Activated CD8-positive, alpha-beta memory T cell treated with anti-CD3 and anti-CD28 coated beads, Interleukin-2, amount 10 ng/mL, durations not matched to agents 7 days and 5 days (primary cell): Measurements from ENCODE around the gene S100A14. TPM values are rescaled to one million over a fixed set of nuclear protein-coding genes. Genes with fewer than 3 reads are reported as not detected.
"Not testable (repeated sequence)": the region's sequence is repeated elsewhere in the genome, so short reads cannot be mapped to it uniquely, and the experiment has no call there.

Experiments used
- ATAC-seq: fragments of 150-1000 bp; cut with Tn5 transposase; one replicate; pipeline ENCODE4 v1.10.0; 2021; ENCODE audit warnings: moderate library complexity
- CTCF ChIA-PET: fragments of 350-600 bp; sonication (Branson Sonifier 250); formaldehyde crosslinking; loops from one replicate; lab custom pipeline; 2021; ENCODE audit warnings: antibody characterized with exemption; lab: Charles Lee
- DNase-seq: peaks from one replicate; pipeline ENCODE4 v3.0.0-alpha.2; 2020
- H3K27ac Mint-ChIP-seq: one replicate; pipeline ENCODE4 v1.8.0; 2021; ENCODE audit warnings: mild to moderate bottlenecking, mixed read lengths
- H3K27me3 Mint-ChIP-seq: one replicate; pipeline ENCODE4 v1.8.0; 2021; ENCODE audit warnings: mixed read lengths
- H3K36me3 Mint-ChIP-seq: one replicate; pipeline ENCODE4 v1.8.0; 2021; ENCODE audit warnings: mild to moderate bottlenecking, mixed read lengths
- H3K4me1 Mint-ChIP-seq: one replicate; pipeline ENCODE4 v1.8.0; 2021; ENCODE audit warnings: mixed read lengths
- H3K4me3 Mint-ChIP-seq: one replicate; pipeline ENCODE4 v1.8.0; 2021; ENCODE audit warnings: mild to moderate bottlenecking, moderate library complexity, mixed read lengths
- H3K9me3 Mint-ChIP-seq: one replicate; pipeline ENCODE4 v1.8.0; 2022; ENCODE audit warnings: low read depth, mixed read lengths
- total RNA-seq, 2 experiments: library from RNA; stranded (reverse); gene quantifications; one replicate each; pipeline ENCODE4 v1.2.3, GENCODE V29; 2021

Gene S100A14
- total RNA-seq, 2 experiments from 2014 or later = not detected

DNA sequence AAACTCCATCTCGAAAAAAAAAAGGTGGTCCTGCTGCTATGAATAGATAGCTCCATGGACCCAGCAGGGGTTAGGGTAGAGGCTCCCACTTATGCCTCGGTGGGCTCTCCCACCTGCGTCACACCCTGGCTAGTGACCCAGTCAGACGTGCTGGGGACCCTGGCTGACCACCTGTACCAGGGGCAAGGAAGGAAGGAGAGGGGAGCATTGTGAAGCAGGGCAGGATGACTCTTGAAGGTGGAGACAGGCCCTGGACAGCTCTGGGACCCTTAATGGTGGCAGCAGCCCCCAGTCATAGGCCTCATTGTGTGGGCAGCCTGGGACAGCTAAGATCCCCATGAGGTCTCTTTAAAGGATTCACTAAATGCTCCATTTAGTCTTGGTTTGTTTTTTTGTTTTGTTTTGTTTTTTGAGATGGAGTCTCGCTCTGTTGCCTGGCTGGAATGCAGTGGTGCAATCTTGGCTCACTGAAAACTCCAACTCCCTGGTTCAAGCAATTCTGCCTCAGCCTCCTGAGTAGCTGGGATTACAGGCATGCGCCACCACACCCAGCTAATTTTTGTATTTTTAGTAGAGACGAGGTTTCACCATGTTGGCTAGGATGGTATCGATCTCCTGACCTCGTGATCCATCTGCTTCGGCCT is 32.0 kb upstream of the S100A14 start:
- no peak for DNase-seq
- peaks cover 36% of the 10 kb centered on the region for H3K36me3 Mint-ChIP-seq
- H3K27ac Mint-ChIP-seq = no peak overlapping the region
- H3K9me3 Mint-ChIP-seq = no peaks in the 10 kb centered on the region
- peaks cover 28% of the 10 kb centered on the region for H3K4me1 Mint-ChIP-seq
- CTCF ChIA-PET = no interaction called here
- no peak overlapping the region for H3K4me3 Mint-ChIP-seq
- no peaks in the 10 kb centered on the region for H3K27me3 Mint-ChIP-seq
- no peak for ATAC-seq

GRCh38 chr1:153647346-153647714 is 31.2 kb upstream of the S100A14 start:
- Mint-ChIP-seq H3K4me3 (no peak overlapping the region), H3K36me3 (peaks cover 43% of the 10 kb centered on the region), H3K27ac (no peak overlapping the region), H3K9me3 (no peaks in the 10 kb centered on the region), H3K4me1 (peaks cover 30% of the 10 kb centered on the region), H3K27me3 (no peaks in the 10 kb centered on the region)
- ATAC-seq = no peak
- DNase-seq = no peak
- CTCF ChIA-PET = interaction anchor here (0.9 to 1.7 kb wide), 2 partner anchors 10 to 114 kb away, joined by 3 to 5 read pairs; no protein-coding TSS in a partner anchor

DNA sequence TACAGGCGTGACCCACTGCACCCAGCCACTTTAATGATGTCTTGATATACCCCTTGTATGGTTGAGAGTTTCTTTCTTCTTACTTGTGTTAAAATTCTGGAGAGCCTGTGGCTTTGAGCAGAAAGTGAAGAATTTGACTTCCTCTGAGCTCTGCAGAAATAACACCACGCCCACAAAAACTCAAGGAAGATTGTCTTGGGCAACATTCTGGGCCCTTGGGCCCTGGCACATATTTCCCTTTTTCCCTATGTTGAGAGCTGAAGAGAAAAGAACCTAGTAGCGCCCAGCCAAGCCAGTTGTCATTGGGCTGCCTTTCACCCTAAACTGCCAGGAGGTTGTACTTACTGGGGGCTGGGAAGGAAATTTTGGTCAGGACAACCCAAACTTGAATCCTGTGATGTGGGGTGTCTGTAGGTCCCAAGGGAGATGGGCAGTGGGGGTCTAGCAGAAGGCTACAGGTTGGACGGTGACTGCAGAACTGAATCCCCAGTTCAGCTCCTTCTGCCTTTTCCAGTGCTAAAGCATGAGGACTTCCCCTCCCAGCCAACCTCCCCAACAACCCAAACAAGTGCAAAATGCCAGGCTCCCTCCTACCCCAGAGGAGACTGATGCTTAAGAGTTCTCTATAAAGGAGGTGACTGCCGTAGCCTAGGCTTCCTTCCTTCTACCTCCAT is 30.7 kb upstream of the S100A14 start:
- DNase-seq = no peak
- Mint-ChIP-seq H3K27me3 (no peaks in the 10 kb centered on the region), H3K9me3 (no peaks in the 10 kb centered on the region), H3K27ac (peak overlapping the region; percentile 63), H3K4me1 (peaks cover 33% of the 10 kb centered on the region), H3K36me3 (peaks cover 46% of the 10 kb centered on the region), H3K4me3 (no peak overlapping the region)
- no peak for ATAC-seq
- CTCF ChIA-PET = interaction anchor here (0.9 to 1.7 kb wide), 2 partner anchors 10 to 113 kb away, joined by 3 to 5 read pairs; no protein-coding TSS in a partner anchor

GRCh38 chr1:153643816-153644215 is 27.7 kb upstream of the S100A14 start:
- Mint-ChIP-seq H3K27me3 (no peaks in the 10 kb centered on the region), H3K4me3 (no peak overlapping the region), H3K27ac (no peak overlapping the region), H3K36me3 (peaks cover 64% of the 10 kb centered on the region), H3K9me3 (no peaks in the 10 kb centered on the region), H3K4me1 (peaks cover 29% of the 10 kb centered on the region)
- CTCF ChIA-PET = interaction anchor here (1.0 to 1.6 kb wide), 3 partner anchors 9 to 36 kb away, joined by 3 to 6 read pairs (median 5); partner anchors contain the start of gene CHTOP
- ATAC-seq = no peak
- no peak for DNase-seq

GRCh38 chr1:153643100-153643499 is 27.0 kb upstream of the S100A14 start:
- Mint-ChIP-seq H3K4me3 (no peak overlapping the region), H3K9me3 (no peaks in the 10 kb centered on the region), H3K27ac (no peak overlapping the region), H3K4me1 (peaks cover 29% of the 10 kb centered on the region), H3K36me3 (peaks cover 69% of the 10 kb centered on the region), H3K27me3 (no peaks in the 10 kb centered on the region)
- CTCF ChIA-PET = interaction anchor here (0.9 to 1.6 kb wide), 4 partner anchors 9 to 37 kb away, joined by 3 to 6 read pairs (median 4); partner anchors contain the start of gene CHTOP
- no peak for DNase-seq
- no peak for ATAC-seq

DNA sequence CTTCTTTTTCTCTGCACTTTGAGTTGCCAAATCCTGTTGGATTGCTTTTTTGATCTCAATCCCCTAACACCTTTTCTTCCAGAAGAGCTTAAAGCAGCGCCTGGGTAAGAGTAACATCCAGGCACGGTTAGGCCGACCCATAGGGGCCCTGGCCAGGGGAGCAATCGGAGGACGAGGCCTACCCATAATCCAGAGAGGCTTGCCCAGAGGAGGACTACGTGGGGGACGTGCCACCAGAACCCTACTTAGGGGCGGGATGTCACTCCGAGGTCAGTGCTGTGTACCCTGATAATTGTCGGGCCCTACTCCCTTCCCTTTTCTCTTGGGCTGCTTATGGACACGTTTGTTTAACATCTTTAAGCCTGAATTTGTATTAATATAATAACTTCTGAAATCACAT is 26.0 kb upstream of the S100A14 start:
- ATAC-seq (no peak), DNase-seq (no peak)
- H3K4me3 Mint-ChIP-seq = no peak overlapping the region
- H3K36me3 Mint-ChIP-seq = peaks cover 70% of the 10 kb centered on the region
- H3K27me3 Mint-ChIP-seq = no peaks in the 10 kb centered on the region
- CTCF ChIA-PET = interaction anchor here (1.4 kb wide), 1 partner anchor 8 kb away, joined by 5 read pairs; the partner anchor contains the start of gene CHTOP
- no peaks in the 10 kb centered on the region for H3K9me3 Mint-ChIP-seq
- H3K27ac Mint-ChIP-seq = no peak overlapping the region
- H3K4me1 Mint-ChIP-seq = peaks cover 31% of the 10 kb centered on the region

DNA sequence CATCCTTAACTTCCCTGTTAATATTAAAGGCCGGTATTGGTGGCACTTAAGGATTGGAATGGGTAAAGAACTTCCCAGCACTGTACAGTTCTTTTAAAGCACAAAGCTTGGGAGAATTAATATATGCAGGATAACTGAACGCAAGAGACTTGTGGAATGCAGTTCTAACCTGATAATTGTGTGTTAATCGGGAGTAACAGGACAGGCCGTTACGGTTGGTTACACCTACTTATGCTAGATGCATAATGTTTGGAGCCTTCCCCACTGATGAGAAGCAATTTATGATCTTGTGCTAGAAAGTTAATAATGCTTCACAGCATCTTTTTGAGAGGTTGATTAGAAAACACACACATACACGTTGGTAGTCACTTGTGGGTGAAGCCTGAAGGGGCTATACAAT is 24.7 kb upstream of the S100A14 start:
- Mint-ChIP-seq H3K27ac (no peak overlapping the region), H3K4me3 (no peak overlapping the region), H3K27me3 (no peaks in the 10 kb centered on the region), H3K36me3 (peaks cover 73% of the 10 kb centered on the region), H3K9me3 (no peaks in the 10 kb centered on the region), H3K4me1 (peaks cover 32% of the 10 kb centered on the region)
- CTCF ChIA-PET = no interaction called here
- no peak for ATAC-seq
- DNase-seq = no peak

DNA sequence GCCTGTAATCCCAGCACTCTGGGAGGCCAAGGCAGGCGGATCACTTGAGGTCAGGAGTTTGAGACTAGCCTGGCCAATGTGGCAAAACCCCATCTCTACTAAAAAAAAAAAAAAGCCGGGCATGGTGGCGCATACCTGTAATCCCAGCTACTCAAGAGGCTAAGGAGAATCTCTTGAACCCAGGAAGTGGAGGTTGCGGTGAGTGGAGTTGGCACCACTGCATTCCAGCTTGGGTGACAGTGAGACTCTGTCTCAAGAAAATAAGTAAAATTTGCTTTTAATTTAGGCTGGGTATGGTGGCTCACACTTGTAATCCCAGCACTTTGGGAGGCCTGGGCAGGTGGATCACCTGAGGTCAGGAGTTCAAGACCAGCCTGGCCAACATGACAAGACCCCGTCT is 24.1 kb upstream of the S100A14 start:
- H3K36me3 Mint-ChIP-seq = peaks cover 68% of the 10 kb centered on the region
- DNase-seq, ATAC-seq, H3K9me3 Mint-ChIP-seq, H3K27ac Mint-ChIP-seq, CTCF ChIA-PET, H3K4me3 Mint-ChIP-seq, H3K27me3 Mint-ChIP-seq: not testable (repeated sequence)
- peaks cover 31% of the 10 kb centered on the region for H3K4me1 Mint-ChIP-seq

DNA sequence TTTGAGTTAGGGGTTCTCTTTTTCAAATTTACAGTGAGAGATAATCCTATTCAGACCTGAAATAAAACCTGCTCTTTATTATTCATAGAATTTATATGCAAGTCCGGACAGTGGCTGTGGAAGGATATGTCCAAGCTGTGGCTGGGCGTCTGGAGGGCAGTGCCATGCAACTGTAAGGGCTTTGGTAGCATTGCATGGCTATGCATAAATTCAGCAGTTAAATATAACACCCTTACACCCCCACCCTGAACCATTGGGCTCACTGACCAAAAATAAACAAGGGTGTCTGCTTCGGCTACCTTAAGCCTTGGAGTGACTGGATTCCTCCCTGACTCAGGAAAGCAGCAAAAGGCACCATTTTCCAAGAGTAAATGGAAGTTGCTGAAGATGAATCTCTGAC is 23.2 kb upstream of the S100A14 start:
- H3K27ac Mint-ChIP-seq = no peak overlapping the region
- H3K36me3 Mint-ChIP-seq = peaks cover 65% of the 10 kb centered on the region
- no peaks in the 10 kb centered on the region for H3K27me3 Mint-ChIP-seq
- H3K4me1 Mint-ChIP-seq = peaks cover 34% of the 10 kb centered on the region
- DNase-seq (no peak), ATAC-seq (no peak)
- H3K9me3 Mint-ChIP-seq = no peaks in the 10 kb centered on the region
- H3K4me3 Mint-ChIP-seq = no peak overlapping the region
- CTCF ChIA-PET = no interaction called here

GRCh38 chr1:153638261-153638660 is 22.1 kb upstream of the S100A14 start:
- peaks cover 34% of the 10 kb centered on the region for H3K4me1 Mint-ChIP-seq
- H3K4me3 Mint-ChIP-seq = no peak overlapping the region
- no peaks in the 10 kb centered on the region for H3K9me3 Mint-ChIP-seq
- DNase-seq (no peak), ATAC-seq (no peak)
- H3K36me3 Mint-ChIP-seq = peaks cover 58% of the 10 kb centered on the region
- CTCF ChIA-PET = interaction anchor here (1.2 to 1.4 kb wide), 3 partner anchors 11 to 128 kb away, joined by 3 to 5 read pairs (median 4); partner anchors contain the start of gene S100A13
- H3K27me3 Mint-ChIP-seq = no peaks in the 10 kb centered on the region
- no peak overlapping the region for H3K27ac Mint-ChIP-seq

DNA sequence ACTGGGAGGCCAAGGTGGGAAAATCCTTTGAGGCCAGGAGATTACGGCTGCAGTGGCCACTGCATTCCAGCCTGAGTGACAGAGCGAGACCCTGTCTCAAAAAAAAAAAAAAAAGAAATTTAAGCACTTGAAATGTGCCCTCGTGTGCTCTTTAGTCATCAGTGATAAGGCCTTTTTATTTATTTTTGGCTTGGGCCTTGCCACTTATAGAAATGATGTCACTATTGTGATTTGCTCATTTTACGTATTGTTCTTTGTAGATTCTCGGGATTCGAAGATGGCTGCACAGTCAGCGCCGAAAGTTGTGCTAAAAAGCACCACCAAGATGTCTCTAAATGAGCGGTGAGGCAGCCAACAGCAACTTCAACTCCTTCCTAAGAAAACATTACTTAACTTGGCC is 20.2 kb upstream of the S100A14 start:
- Mint-ChIP-seq H3K36me3 (peaks cover 49% of the 10 kb centered on the region), H3K4me3 (no peak overlapping the region), H3K4me1 (peaks cover 42% of the 10 kb centered on the region), H3K9me3 (no peaks in the 10 kb centered on the region), H3K27me3 (no peaks in the 10 kb centered on the region), H3K27ac (peak overlapping the region; percentile 100)
- no peak for ATAC-seq
- no peak for DNase-seq
- CTCF ChIA-PET = interaction anchor here (1.6 kb wide), 1 partner anchor 10 kb away, joined by 5 read pairs; no protein-coding TSS in a partner anchor

DNA sequence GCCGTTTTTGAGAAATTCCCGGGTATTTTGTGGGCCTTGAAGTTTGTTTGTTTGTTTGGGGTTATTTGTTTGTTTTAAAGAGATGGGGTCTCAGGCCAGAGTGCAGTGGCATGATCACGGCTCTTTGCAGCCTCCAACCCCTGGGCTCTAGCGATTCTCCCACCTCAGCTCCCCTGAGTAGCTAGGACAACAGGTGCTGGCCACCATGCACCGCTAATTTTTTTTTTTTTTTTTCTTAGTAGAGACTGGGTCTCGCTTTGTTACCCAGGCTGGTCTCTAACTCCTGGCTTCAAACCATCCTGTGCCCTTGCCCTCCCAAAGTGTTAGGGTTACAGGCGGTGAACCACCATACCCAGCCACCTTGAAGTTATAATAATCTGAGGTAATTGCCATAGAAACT is 19.7 kb upstream of the S100A14 start:
- ATAC-seq (no peak), DNase-seq (no peak)
- CTCF ChIA-PET = interaction anchor here (1.5 to 3.6 kb wide), 7 partner anchors 8 to 351 kb away, joined by 4 to 26 read pairs (median 13); no protein-coding TSS in a partner anchor
- peaks cover 45% of the 10 kb centered on the region for H3K36me3 Mint-ChIP-seq
- H3K27me3 Mint-ChIP-seq = no peaks in the 10 kb centered on the region
- peak overlapping the region; percentile 99 for H3K4me3 Mint-ChIP-seq
- peak overlapping the region; percentile 100 for H3K27ac Mint-ChIP-seq
- H3K9me3 Mint-ChIP-seq = no peaks in the 10 kb centered on the region
- H3K4me1 Mint-ChIP-seq = peaks cover 41% of the 10 kb centered on the region

GRCh38 chr1:153633754-153634665 is 17.9 kb upstream of the S100A14 start, which contains the start of gene CHTOP:
TSS of gene CHTOP (plus strand) at chr1:153634066. CDS start at chr1:153636589, 2,523 bp downstream.
- CTCF ChIA-PET = interaction anchor here (1.1 to 3.6 kb wide), 18 partner anchors 9 to 353 kb away, joined by 3 to 26 read pairs (median 6); partner anchors contain the start of genes S100A4, S100A5 and S100A6
- Mint-ChIP-seq H3K9me3 (no peaks in the 10 kb centered on the region), H3K4me3 (peak within 1 kb of the TSS; percentile 99), H3K27me3 (no peaks in the 10 kb centered on the region), H3K4me1 (peaks cover 42% of the 10 kb centered on the region), H3K36me3 (peaks cover 38% of the 10 kb centered on the region), H3K27ac (peak within 1 kb of the TSS; percentile 100)
- ATAC-seq (peak; percentile 92), DNase-seq (peak; percentile 99)
